ENCODE results near the gene CENPU. TPM values are rescaled to one million over a fixed set of nuclear protein-coding genes. Genes with fewer than 3 reads are reported as not detected.
A peak's percentile ranks its signal among the peaks of the same experiment; 100 is the strongest.
"Not testable (repeated sequence)": the region's sequence is repeated elsewhere in the genome, so short reads cannot be mapped to it uniquely, and the experiment has no call there.

The CENPU gene
- polyA plus RNA-seq, 3 donors from 2014 or later, result 3.4 to 7.2 (median 7.1) TPM

DNA sequence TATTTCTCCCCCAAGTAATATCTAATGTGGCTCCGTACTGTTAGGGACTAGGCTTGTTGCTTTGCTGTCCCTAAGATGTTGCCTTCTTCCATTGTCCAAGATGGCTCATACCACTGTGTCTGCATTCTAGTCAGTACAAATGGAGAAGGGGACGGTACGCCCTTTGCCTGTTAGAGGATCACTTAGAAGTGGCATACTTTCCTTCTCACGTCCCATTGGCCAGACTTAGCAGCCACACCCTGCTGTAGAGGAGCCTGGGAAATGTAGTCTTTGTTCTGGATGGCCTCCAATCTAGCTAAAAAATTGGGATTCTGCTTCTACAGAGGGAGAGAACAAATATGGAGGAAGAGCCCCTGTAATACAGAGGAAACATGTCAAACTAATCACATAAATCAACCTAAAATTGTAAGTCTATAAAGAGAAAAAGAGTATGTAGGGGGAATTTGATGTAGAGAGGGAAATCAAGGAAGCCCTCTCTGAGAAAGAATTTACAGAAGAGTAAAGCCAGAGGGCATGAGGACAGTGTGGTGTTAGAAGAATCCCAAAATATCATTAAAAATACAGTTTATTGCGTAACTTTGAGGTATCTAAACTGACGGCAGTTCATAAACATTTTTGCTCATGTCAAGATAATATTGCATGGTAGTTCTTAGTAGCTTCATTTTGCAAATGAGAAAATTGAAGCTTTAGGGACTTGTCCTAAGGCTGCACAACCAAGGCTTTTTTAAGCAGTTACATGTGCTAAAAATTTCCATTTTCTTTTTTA lies 69.3 kb downstream of the CENPU start:
- H3K4me3 Mint-ChIP-seq, result no peak overlapping the region
- H3K9me3 Mint-ChIP-seq, result no peaks in the 10 kb centered on the region
- H3K27me3 Mint-ChIP-seq (ENCODE audit: low read depth in 3 of 3), result peaks cover 0 to 2% (median 2%) of the 10 kb centered on the region in 3 donors
- peaks cover 15 to 25% (median 16%) of the 10 kb centered on the region in 3 donors for H3K36me3 Mint-ChIP-seq
- H3K27ac Mint-ChIP-seq, result peak overlapping the region in 4 of 6 donors; percentile 26 to 74 (median 54)
- H3K4me1 Mint-ChIP-seq, result peaks cover 31 to 33% of the 10 kb centered on the region in 2 donors
- no peak for DNase-seq

DNA sequence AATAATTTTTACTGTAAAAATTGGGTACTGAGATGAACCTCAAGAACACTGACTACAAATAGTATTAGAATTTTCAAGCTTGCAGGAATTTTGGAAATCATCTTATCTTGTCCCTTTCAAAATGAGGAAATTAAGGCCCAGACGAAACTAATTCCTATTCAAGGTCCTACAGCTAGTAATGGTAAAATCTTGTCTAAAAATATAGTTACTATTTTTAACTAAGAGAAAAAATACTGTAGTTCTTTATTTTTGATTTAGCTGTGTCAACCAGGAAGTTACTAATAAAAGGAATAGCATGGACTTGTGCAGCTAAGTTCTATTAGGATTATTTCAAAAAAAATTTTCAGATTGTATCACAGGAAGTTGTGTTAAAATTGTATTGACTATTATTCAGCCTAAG lies 71.7 kb downstream of the CENPU start:
- H3K36me3 Mint-ChIP-seq, result peaks cover 9 to 26% (median 9%) of the 10 kb centered on the region in 3 donors
- peaks cover 0 to 4% (median 0%) of the 10 kb centered on the region in 3 donors for H3K27me3 Mint-ChIP-seq (ENCODE audit: low read depth in 3 of 3)
- H3K27ac Mint-ChIP-seq, result no peak overlapping the region
- DNase-seq, result no peak
- H3K4me3 Mint-ChIP-seq, result no peak overlapping the region
- H3K9me3 Mint-ChIP-seq, result no peaks in the 10 kb centered on the region
- peaks cover 8 to 9% of the 10 kb centered on the region in 2 donors for H3K4me1 Mint-ChIP-seq

- H3K27ac Mint-ChIP-seq, result no peak overlapping the region
- H3K36me3 Mint-ChIP-seq, result peaks cover 9 to 27% (median 9%) of the 10 kb centered on the region in 3 donors
- H3K9me3 Mint-ChIP-seq, result no peaks in the 10 kb centered on the region
- no peak overlapping the region for H3K4me3 Mint-ChIP-seq
- DNase-seq, result no peak
- H3K27me3 Mint-ChIP-seq (ENCODE audit: low read depth in 3 of 3), result peaks cover 0 to 4% (median 0%) of the 10 kb centered on the region in 3 donors
- no peaks in the 10 kb centered on the region for H3K4me1 Mint-ChIP-seq
These were observed 72.9 kb downstream of the CENPU start for GRCh38 chr4:184660978-184661377.

GRCh38 chr4:184657820-184658219 lies 76.1 kb downstream of the CENPU start:
- H3K27me3 Mint-ChIP-seq (ENCODE audit: low read depth in 3 of 3); DNase-seq; H3K4me3 Mint-ChIP-seq; H3K9me3 Mint-ChIP-seq; H3K4me1 Mint-ChIP-seq: not testable (repeated sequence)
- Mint-ChIP-seq H3K36me3 (peaks cover 4 to 27% (median 9%) of the 10 kb centered on the region in 3 donors), H3K27ac (peak overlapping the region in 1 of 6 donors; percentile 62)

DNA sequence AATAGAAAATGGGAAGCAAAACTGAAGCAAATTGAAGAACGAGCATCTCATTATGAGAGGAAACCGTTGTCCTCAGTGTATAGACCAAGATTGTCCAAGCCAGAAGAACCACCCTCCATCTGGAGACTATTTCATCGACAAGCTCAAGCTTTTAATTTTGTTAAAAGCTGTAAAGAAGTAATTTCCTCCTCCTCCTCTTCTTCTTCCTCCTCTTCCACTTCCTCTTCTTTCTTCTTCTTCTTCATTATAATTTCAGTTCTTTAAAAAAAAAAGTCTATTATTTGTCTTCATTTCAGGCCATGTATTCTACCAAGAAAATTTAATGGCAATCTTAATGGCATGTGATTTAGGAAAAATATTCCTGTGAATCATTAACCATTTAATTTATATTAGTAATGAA lies 76.8 kb downstream of the CENPU start:
- no peak for DNase-seq
- H3K27ac Mint-ChIP-seq, result peak overlapping the region in 1 of 6 donors; percentile 35
- H3K9me3 Mint-ChIP-seq, result no peaks in the 10 kb centered on the region
- H3K4me3 Mint-ChIP-seq, result no peak overlapping the region
- peaks cover 2 to 6% of the 10 kb centered on the region in 2 donors for H3K4me1 Mint-ChIP-seq
- peaks cover 0 to 4% (median 0%) of the 10 kb centered on the region in 3 donors for H3K27me3 Mint-ChIP-seq (ENCODE audit: low read depth in 3 of 3)
- peaks cover 4 to 25% (median 9%) of the 10 kb centered on the region in 3 donors for H3K36me3 Mint-ChIP-seq

GRCh38 chr4:184655889-184656869 lies 77.7 kb downstream of the CENPU start:
- peaks cover 0 to 3% (median 0%) of the 10 kb centered on the region in 3 donors for H3K27me3 Mint-ChIP-seq (ENCODE audit: low read depth in 3 of 3)
- H3K36me3 Mint-ChIP-seq, result peaks cover 4 to 23% (median 9%) of the 10 kb centered on the region in 3 donors
- peak overlapping the region in 1 of 6 donors; percentile 70 for H3K27ac Mint-ChIP-seq
- H3K4me1 Mint-ChIP-seq, result peaks cover 10 to 16% of the 10 kb centered on the region in 2 donors
- DNase-seq, result no peak
- H3K4me3 Mint-ChIP-seq, result no peak overlapping the region
- H3K9me3 Mint-ChIP-seq, result no peaks in the 10 kb centered on the region

DNA sequence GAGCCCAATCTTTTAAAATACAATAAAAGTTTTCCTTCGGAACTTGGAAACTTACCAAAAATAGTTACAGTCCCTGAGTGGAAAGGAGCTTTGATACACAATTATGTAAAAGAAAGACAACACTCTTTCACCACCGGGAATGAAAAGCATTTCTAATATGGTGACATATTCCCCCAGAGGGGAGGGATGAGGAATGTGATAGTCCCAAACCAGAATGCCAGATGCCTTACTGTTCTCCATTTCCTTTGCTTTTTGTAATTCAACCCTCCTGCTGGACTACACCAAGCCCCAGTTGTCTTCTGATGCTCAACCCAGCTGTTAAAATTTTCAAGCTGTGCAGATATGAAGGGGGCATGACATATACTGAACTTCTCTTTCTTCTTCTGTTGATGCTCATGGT lies 80.2 kb downstream of the CENPU start:
- H3K36me3 Mint-ChIP-seq, result peaks cover 4 to 13% (median 4%) of the 10 kb centered on the region in 3 donors
- no peak overlapping the region for H3K4me3 Mint-ChIP-seq
- H3K4me1 Mint-ChIP-seq, result peaks cover 23 to 33% of the 10 kb centered on the region in 2 donors
- DNase-seq, result no peak
- peaks cover 0 to 5% (median 2%) of the 10 kb centered on the region in 3 donors for H3K27me3 Mint-ChIP-seq (ENCODE audit: low read depth in 3 of 3)
- H3K9me3 Mint-ChIP-seq, result no peaks in the 10 kb centered on the region
- peak overlapping the region in 2 of 6 donors; percentile 34 to 54 for H3K27ac Mint-ChIP-seq

GRCh38 chr4:184652681-184653080 lies 81.2 kb downstream of the CENPU start:
- H3K36me3 Mint-ChIP-seq; H3K9me3 Mint-ChIP-seq; H3K4me3 Mint-ChIP-seq; DNase-seq; H3K27me3 Mint-ChIP-seq (ENCODE audit: low read depth in 3 of 3); H3K27ac Mint-ChIP-seq: not testable (repeated sequence)
- H3K4me1 Mint-ChIP-seq, result peaks cover 32 to 41% of the 10 kb centered on the region in 2 donors

GRCh38 chr4:184651899-184652298 lies 82.0 kb downstream of the CENPU start:
- H3K36me3 Mint-ChIP-seq, result peaks cover 0 to 8% (median 0%) of the 10 kb centered on the region in 3 donors
- H3K4me3 Mint-ChIP-seq, result peak overlapping the region in 2 of 5 donors; percentile 46 to 61

GRCh38 chr4:184649971-184650855 lies 83.7 kb downstream of the CENPU start:
- peaks cover 0 to 17% (median 0%) of the 10 kb centered on the region in 3 donors for H3K36me3 Mint-ChIP-seq
- H3K27ac Mint-ChIP-seq, result peak overlapping the region; percentile 84 to 98 (median 96)
- H3K27me3 Mint-ChIP-seq (ENCODE audit: low read depth in 3 of 3), result peaks cover 6 to 8% (median 8%) of the 10 kb centered on the region in 3 donors
- DNase-seq, result no peak
- H3K4me1 Mint-ChIP-seq, result peaks cover 55 to 65% of the 10 kb centered on the region in 2 donors
- H3K9me3 Mint-ChIP-seq, result no peaks in the 10 kb centered on the region
- peak overlapping the region; percentile 91 to 99 (median 94) for H3K4me3 Mint-ChIP-seq

More at GRCh38 chr4:184651899-184652298, 82.0 kb downstream of the CENPU start:
- no peaks in the 10 kb centered on the region for H3K9me3 Mint-ChIP-seq
- H3K4me1 Mint-ChIP-seq, result peaks cover 40 to 49% of the 10 kb centered on the region in 2 donors
- no peak for DNase-seq
- peak overlapping the region in 5 of 6 donors; percentile 9 to 79 (median 25) for H3K27ac Mint-ChIP-seq
- peaks cover 6 to 8% (median 8%) of the 10 kb centered on the region in 3 donors for H3K27me3 Mint-ChIP-seq (ENCODE audit: low read depth in 3 of 3)

DNA sequence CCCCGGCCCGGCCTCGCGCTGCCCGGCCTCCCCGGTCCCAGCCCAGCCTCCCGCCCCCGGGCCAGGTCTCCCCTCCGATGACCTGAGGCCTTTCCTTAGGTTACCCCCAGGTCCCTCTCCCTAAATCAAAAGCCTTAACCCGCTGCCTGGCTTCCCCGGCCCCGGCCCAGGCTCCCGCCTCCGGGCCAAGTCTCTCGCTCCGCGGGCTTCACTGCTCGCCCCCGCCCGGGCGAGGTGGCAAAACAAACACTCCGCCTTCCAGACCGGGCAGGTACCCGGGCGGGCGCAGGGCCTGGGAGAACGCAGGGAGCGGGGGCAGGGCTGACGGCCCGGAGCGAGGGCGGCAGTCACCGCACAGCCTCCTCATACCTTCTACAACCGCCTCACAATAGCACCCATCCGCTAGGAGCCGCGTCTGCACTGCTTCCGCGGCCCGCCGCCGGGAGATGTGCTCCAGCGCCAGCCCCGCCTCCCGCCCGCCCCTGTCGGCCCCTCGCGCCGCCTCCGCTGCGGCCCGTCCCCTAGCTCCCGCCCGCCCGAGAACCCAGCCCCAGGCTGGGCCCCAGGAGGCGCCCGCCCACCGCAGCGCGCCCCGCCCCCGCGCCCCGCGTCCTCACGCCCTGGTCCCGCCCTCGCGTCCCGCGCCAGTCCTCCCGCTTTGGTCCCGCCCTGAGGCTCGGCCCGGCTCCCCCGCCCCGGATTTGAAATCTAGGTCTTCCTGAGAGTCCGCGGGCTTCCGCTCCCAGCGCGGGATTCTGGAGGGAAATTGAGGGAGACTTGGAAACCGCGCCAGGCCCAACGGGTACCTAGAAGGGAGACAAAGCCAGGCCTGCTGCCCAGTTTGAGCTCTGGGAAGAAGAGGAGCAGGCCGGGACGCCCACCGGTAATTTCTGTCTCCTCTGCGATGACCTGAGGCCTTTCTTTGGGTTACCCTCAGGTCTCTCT lies 84.6 kb downstream of the CENPU start, which contains the start of the genes CASP3 and PRIMPOL:
CASP3 (minus strand) TSS at position 422 of the 945 bp plus-strand sequence. CDS start 10,994 bp downstream, outside the sequence.
PRIMPOL (plus strand) TSS at position 713 of the 945 bp plus-strand sequence. CDS start 7,403 bp downstream, outside the sequence.
- peaks cover 6 to 8% (median 8%) of the 10 kb centered on the region in 3 donors for H3K27me3 Mint-ChIP-seq (ENCODE audit: low read depth in 3 of 3)
- peak within 1 kb of the TSS; percentile 92 to 99 (median 96) for H3K4me3 Mint-ChIP-seq
- peak within 1 kb of the TSS; percentile 91 to 99 (median 96) for H3K27ac Mint-ChIP-seq
- H3K4me1 Mint-ChIP-seq, result peaks cover 64 to 75% of the 10 kb centered on the region in 2 donors
- no peaks in the 10 kb centered on the region for H3K9me3 Mint-ChIP-seq
- H3K36me3 Mint-ChIP-seq, result peaks cover 0 to 17% (median 0%) of the 10 kb centered on the region in 3 donors
- DNase-seq, result peak; percentile 95 to 96 (median 96)

Measured in immature natural killer cell (primary cell).